Esophagus muscularis mucosa (tissue), 4 donors: ENCODE measurements around the gene PFDN5. TPM values are rescaled to one million over a fixed set of nuclear protein-coding genes. Genes with fewer than 3 reads are reported as not detected.
A peak's percentile ranks its signal among the peaks of the same experiment; 100 is the strongest.
"Not testable (repeated sequence)": the region's sequence is repeated elsewhere in the genome, so short reads cannot be mapped to it uniquely, and the experiment has no call there.

ENCODE experiments used
- DNase-seq: peaks from one replicate; pipeline ENCODE4 v3.0.0-alpha.2; 2017; ENCODE audit errors: extremely low spot score
- H3K27ac ChIP-seq, 4 donors: fragments of 200-600 bp; sonication (generic); replicated peaks in 1 of 4; 1 replicate in 3 of 4; 2 replicates in 1 of 4; pipeline ENCODE4 v1.5.1; 2016 to 2019; ENCODE audit warnings: mild to moderate bottlenecking in 1 of 4
- H3K27me3 ChIP-seq, 4 donors: fragments of 200-600 bp; sonication (generic); one replicate each; pipeline versions ENCODE4 v1.5.1 to v1.6.0; 2016 to 2019
- H3K36me3 ChIP-seq, 4 donors: fragments of 200-600 bp; sonication (generic); one replicate each; pipeline ENCODE4 v1.5.1; 2016 to 2019
- H3K4me1 ChIP-seq, 4 donors: fragments of 200-600 bp; sonication (generic); one replicate each; pipeline ENCODE4 v1.5.1; 2016 to 2019
- H3K4me3 ChIP-seq, 4 donors: fragments of 200-600 bp; sonication (generic); 1 replicate in 2 of 4; 2 replicates in 2 of 4; pipeline ENCODE4 v1.5.1; 2016 to 2019; ENCODE audit warnings: mild to moderate bottlenecking in 4 of 4, moderate library complexity in 1 of 4
- H3K9me3 ChIP-seq, 4 donors: fragments of 200-600 bp; sonication (generic); 1 replicate in 3 of 4; 2 replicates in 1 of 4; pipeline ENCODE4 v1.5.1; 2016 to 2019
- EP300 ChIP-seq: sonication (generic); formaldehyde crosslinking; IDR thresholded peaks from one replicate; pipeline ENCODE4 v1.6.1; 2017; ENCODE audit warnings: antibody characterized with exemption
- POLR2A ChIP-seq: fragments of 450-650 bp; IDR thresholded peaks from one replicate; pipeline ENCODE4 v1.6.1; 2017; ENCODE audit warnings: antibody characterized with exemption, moderate library complexity, mild to moderate bottlenecking, low read depth
- POLR2AphosphoS5 ChIP-seq, 2 donors: sonication (generic); formaldehyde crosslinking; IDR thresholded peaks; one replicate each; pipeline ENCODE4 v1.6.1; 2017; ENCODE audit warnings: antibody characterized with exemption in 2 of 2
- WGBS: methylation state at CpG from one replicate; pipeline ENCODE4 v1.1.5; 2018; 5-methylcytosine and 5-hydroxymethylcytosine counted together
- intact Hi-C: fragments of 100-400 bp; cut with DNase I; formaldehyde crosslinking; loops from one replicate; pipeline ENCODE4 v1.15.1; 2023
- total RNA-seq, 4 donors: library from RNA; depleted of rRNA; stranded (reverse); fragments of >200 nt; gene quantifications; one replicate each; pipeline versions ENCODE4 v1.1.0 to v1.2.1, GENCODE V29; 2016
- TF ChIP-seq, protein P1 (sequence below), 3 experiments: fragments of 200-600 bp in 2 of 3; fragments of 450-650 bp in 1 of 3; sonication (generic) in 2 of 3; IDR thresholded peaks; one replicate each; pipeline ENCODE4 v1.5.1; 2017 to 2019; ENCODE audit warnings: antibody characterized with exemption in 3 of 3, mild to moderate bottlenecking in 2 of 3, moderate library complexity in 1 of 3

PFDN5 gene
- total RNA-seq, 4 donors from 2014 or later = 446 to 812 (median 631) TPM

DNA sequence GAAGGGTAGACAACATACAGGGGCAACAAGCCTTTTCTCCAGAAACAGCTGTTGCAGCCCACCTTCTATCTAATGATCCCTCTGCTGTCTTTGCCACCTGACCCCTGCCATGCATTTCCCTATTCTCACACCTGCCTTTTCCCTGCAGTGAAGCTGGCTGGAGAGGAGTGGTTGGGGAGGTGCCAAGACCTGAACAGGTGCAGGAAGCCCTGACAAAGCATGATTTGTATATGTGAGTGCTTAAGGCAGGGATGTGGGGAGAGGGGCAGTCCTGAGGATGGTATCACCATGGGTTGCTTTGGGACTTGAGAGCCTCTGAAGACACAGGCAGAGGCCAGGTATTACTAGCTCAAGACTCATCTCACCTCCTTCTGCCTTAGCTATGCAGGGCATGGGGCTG lies 2.9 kb upstream of the PFDN5 start:
- H3K4me1 ChIP-seq = peaks cover 20 to 27% (median 25%) of the 10 kb centered on the region in 4 donors
- no peak overlapping the region for H3K4me3 ChIP-seq
- no peaks in the 10 kb centered on the region for H3K9me3 ChIP-seq
- H3K36me3 ChIP-seq = peaks cover 0 to 5% (median 0%) of the 10 kb centered on the region in 4 donors
- no peaks in the 10 kb centered on the region for H3K27me3 ChIP-seq
- no peak for DNase-seq
- H3K27ac ChIP-seq = no peak overlapping the region
- intact Hi-C loops = no loop called here
- TF ChIP-seq POLR2A (no peak), EP300 (no peak), POLR2AphosphoS5 (IDR thresholded peaks at IDR 0.05) (no peak)
- TF ChIP-seq, protein P1, sequence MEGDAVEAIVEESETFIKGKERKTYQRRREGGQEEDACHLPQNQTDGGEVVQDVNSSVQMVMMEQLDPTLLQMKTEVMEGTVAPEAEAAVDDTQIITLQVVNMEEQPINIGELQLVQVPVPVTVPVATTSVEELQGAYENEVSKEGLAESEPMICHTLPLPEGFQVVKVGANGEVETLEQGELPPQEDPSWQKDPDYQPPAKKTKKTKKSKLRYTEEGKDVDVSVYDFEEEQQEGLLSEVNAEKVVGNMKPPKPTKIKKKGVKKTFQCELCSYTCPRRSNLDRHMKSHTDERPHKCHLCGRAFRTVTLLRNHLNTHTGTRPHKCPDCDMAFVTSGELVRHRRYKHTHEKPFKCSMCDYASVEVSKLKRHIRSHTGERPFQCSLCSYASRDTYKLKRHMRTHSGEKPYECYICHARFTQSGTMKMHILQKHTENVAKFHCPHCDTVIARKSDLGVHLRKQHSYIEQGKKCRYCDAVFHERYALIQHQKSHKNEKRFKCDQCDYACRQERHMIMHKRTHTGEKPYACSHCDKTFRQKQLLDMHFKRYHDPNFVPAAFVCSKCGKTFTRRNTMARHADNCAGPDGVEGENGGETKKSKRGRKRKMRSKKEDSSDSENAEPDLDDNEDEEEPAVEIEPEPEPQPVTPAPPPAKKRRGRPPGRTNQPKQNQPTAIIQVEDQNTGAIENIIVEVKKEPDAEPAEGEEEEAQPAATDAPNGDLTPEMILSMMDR (IDR thresholded peaks at IDR 0.05) = no peak

DNA sequence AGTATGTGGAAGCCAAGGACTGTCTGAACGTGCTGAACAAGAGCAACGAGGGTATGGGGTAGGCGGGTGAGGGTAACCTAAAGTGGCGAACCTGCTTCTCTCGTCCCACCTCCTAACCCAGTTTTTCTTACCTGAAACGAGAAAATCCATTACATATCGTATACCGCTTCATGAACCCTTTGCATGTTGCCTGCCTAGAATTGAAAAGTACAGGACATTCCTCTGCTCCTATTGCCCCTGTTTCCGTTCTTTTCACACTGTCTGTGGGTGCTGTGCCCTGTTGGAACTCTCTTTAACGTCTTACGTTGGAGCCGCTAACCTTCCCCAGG lies 513 bp downstream of the PFDN5 start:
- DNase-seq = no peak
- intact Hi-C loops = no loop called here
- Histone ChIP-seq H3K27me3 (no peaks in the 10 kb centered on the region), H3K4me1 (peaks cover 36 to 57% (median 52%) of the 10 kb centered on the region in 4 donors), H3K27ac (peak overlapping the region; percentile 81 to 91 (median 84)), H3K9me3 (no peaks in the 10 kb centered on the region), H3K4me3 (peak overlapping the region; percentile 73 to 88 (median 82)), H3K36me3 (peaks cover 0 to 19% (median 9%) of the 10 kb centered on the region in 4 donors)
- WGBS = 5% methylated on average over 12 of the region's 12 CpGs
- TF ChIP-seq EP300 (no peak), POLR2AphosphoS5 (IDR thresholded peaks at IDR 0.05) (no peak), POLR2A (no peak)
- TF ChIP-seq, protein P1 (IDR thresholded peaks at IDR 0.05) = no peak

DNA sequence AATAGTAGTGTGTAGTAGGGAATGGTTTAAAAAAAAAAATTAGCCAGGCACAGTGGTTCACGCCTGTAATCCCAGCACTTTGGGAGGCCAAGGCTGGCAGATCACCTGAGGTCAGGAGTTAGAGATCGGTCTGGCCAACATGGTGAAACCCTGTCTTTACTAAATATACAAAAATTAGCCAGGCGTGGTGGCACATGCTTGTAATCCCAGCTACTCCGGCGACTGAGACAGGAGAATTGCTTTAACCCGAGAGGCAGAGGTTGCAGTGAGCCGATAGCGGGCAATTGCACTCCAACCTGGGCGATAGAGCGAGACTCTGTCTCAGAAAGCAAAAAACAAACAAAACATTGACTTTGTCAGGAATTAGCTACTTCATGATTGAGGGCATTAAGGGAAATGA lies 1.8 kb downstream of the PFDN5 start:
- DNase-seq, H3K4me3 ChIP-seq, H3K9me3 ChIP-seq, H3K27me3 ChIP-seq, intact Hi-C loops: not testable (repeated sequence)
- Histone ChIP-seq H3K4me1 (peaks cover 39 to 70% (median 65%) of the 10 kb centered on the region in 4 donors), H3K27ac (peak overlapping the region in 2 of 4 donors; percentile 1 to 91), H3K36me3 (peaks cover 0 to 30% (median 19%) of the 10 kb centered on the region in 4 donors)
- 88% methylated on average over 10 of the region's 10 CpGs for WGBS

DNA sequence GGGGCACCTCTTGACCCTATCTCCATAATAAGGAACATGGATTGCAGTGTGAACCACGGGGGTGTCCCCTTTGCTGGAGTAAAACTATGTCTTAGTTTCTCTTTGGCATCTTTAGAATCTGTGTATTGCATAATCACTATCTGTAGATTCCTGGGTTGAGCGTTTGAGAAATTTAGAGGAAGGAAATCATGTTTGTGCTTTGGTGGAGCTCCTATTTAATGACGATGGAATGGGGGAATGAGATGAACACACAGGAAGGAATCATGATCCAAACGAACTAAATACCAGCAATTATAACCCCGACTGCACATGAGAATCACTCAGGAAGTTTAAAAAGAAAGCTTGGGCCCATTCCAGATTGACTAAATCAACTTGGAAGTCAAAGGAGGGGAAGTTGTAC lies 2.8 kb downstream of the PFDN5 start:
- intact Hi-C loops = no loop called here
- Histone ChIP-seq H3K9me3 (no peaks in the 10 kb centered on the region), H3K27ac (peak overlapping the region; percentile 1 to 83 (median 72)), H3K27me3 (no peaks in the 10 kb centered on the region), H3K4me3 (no peak overlapping the region), H3K36me3 (peaks cover 0 to 41% (median 29%) of the 10 kb centered on the region in 4 donors), H3K4me1 (peaks cover 39 to 80% (median 75%) of the 10 kb centered on the region in 4 donors)
- TF ChIP-seq POLR2A (no peak), POLR2AphosphoS5 (IDR thresholded peaks at IDR 0.05) (no peak)
- DNase-seq = no peak
- 57% methylated on average over 5 of the region's 5 CpGs for WGBS

DNA sequence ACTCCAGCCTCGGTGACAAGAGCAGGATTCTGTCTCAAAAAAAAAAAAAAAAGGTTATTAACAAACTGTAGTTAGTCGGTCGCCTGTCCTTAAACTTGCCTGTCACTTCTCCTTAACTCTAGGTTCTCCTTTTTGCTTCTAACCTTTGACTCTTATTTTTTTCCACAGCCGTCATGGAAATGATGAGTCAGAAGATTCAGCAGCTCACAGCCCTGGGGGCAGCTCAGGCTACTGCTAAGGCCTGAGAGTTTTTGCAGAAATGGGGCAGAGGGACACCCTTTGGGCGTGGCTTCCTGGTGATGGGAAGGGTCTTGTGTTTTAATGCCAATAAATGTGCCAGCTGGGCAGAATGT lies 3.7 kb downstream of the PFDN5 start:
- intact Hi-C loops = no loop called here
- no peaks in the 10 kb centered on the region for H3K9me3 ChIP-seq
- H3K36me3 ChIP-seq = peaks cover 0 to 50% (median 38%) of the 10 kb centered on the region in 4 donors
- TF ChIP-seq POLR2AphosphoS5 (IDR thresholded peaks at IDR 0.05) (no peak), POLR2A (no peak), EP300 (no peak)
- TF ChIP-seq, protein P1 (IDR thresholded peaks at IDR 0.05) = no peak
- H3K27ac ChIP-seq = peak overlapping the region; percentile 68 to 83 (median 77)
- no peaks in the 10 kb centered on the region for H3K27me3 ChIP-seq
- peaks cover 39 to 85% (median 77%) of the 10 kb centered on the region in 4 donors for H3K4me1 ChIP-seq
- 55% methylated on average over 5 of the region's 5 CpGs for WGBS
- peak overlapping the region; percentile 79 to 90 (median 86) for H3K4me3 ChIP-seq
- no peak for DNase-seq
